SU-DHL-6 (cell line): ENCODE measurements around the gene PRM3.
A peak's percentile ranks its signal among the peaks of the same experiment; 100 is the strongest.

Experiments used
- H2AFZ ChIP-seq: fragments of 200-600 bp; sonication (generic); 2 replicates; pipeline ENCODE4 v1.6.1; 2014; ENCODE audit warnings: low read depth, mild to moderate bottlenecking, moderate library complexity, mixed read lengths, antibody characterized with exemption, low read length; ENCODE audit not compliant: severe bottlenecking
- H3F3A ChIP-seq: fragments of 200-600 bp; shearing (Covaris generic); 2 replicates; pipeline ENCODE4 v1.6.0; 2016; ENCODE audit warnings: antibody characterized with exemption, mild to moderate bottlenecking; ENCODE audit not compliant: insufficient read depth
- H3K27ac ChIP-seq: fragments of 200-600 bp; sonication (generic); 2 replicates; pipeline ENCODE4 v1.5.1; 2016; ENCODE audit warnings: low read depth, mild to moderate bottlenecking, low read length, moderate library complexity, mixed read lengths
- H3K27me3 ChIP-seq: fragments of 200-600 bp; sonication (generic), shearing (Covaris generic); 2 replicates; pipeline ENCODE4 v1.6.0; 2014; ENCODE audit warnings: mild to moderate bottlenecking, low read length
- H3K36me3 ChIP-seq: fragments of 200-600 bp; sonication (generic); 2 replicates; pipeline ENCODE4 v1.6.1; 2014; ENCODE audit warnings: mild to moderate bottlenecking, low read length, mixed read lengths
- H3K4me2 ChIP-seq: fragments of 300-600, 200-600 bp; shearing (Covaris generic), sonication (generic); 2 replicates; pipeline ENCODE4 v1.6.0; 2014; ENCODE audit warnings: low read length, low read depth, mild to moderate bottlenecking; ENCODE audit not compliant: poor library complexity, severe bottlenecking
- H3K4me3 ChIP-seq: fragments of 200-600 bp; sonication (generic); 2 replicates; pipeline ENCODE4 v1.5.1; 2014; ENCODE audit warnings: antibody characterized with exemption, low read length, mild to moderate bottlenecking, mixed read lengths; ENCODE audit not compliant: insufficient read depth, poor library complexity, severe bottlenecking
- H3K79me2 ChIP-seq: fragments of 200-600 bp; sonication (generic); 2 replicates; pipeline ENCODE4 v1.6.1; 2014; ENCODE audit warnings: mild to moderate bottlenecking, low read length, moderate library complexity; ENCODE audit not compliant: insufficient read depth
- H3K9ac ChIP-seq: fragments of 200-600 bp; sonication (generic); 2 replicates; pipeline ENCODE4 v1.7.0; 2014; ENCODE audit warnings: mild to moderate bottlenecking, low read length
- H3K9me2 ChIP-seq: fragments of 200-600 bp; sonication (generic); replicated peaks from 2 replicates; pipeline ENCODE4 v1.6.1; 2014; ENCODE audit warnings: low read length; ENCODE audit not compliant: insufficient read depth
- H3K9me3 ChIP-seq: fragments of 200-600 bp; sonication (generic); 2 replicates; pipeline ENCODE4 v1.6.1; 2014; ENCODE audit warnings: low read length, mixed read lengths; ENCODE audit not compliant: insufficient read depth
- H4K20me1 ChIP-seq: fragments of 200-600 bp; sonication (generic); 2 replicates; pipeline ENCODE4 v1.6.1; 2014; ENCODE audit warnings: low read depth, mild to moderate bottlenecking, antibody characterized with exemption, low read length, moderate library complexity, mixed read lengths
- EZH2phosphoT487 ChIP-seq: fragments of 200-600 bp; sonication (generic), shearing (Covaris generic); conservative IDR thresholded peaks from 2 replicates; pipeline ENCODE4 v1.6.1; 2018; ENCODE audit warnings: mild to moderate bottlenecking, antibody characterized with exemption, low read length, moderate library complexity, mixed read lengths
- TF ChIP-seq, protein P1 (sequence below): fragments of 200-600 bp; sonication (generic); IDR thresholded peaks from one replicate; pipeline ENCODE4 v1.5.1; 2017; ENCODE audit warnings: antibody characterized with exemption, mild to moderate bottlenecking, low read length, moderate library complexity; ENCODE audit not compliant: insufficient read depth, poor library complexity, severe bottlenecking

The PRM3 gene

DNA sequence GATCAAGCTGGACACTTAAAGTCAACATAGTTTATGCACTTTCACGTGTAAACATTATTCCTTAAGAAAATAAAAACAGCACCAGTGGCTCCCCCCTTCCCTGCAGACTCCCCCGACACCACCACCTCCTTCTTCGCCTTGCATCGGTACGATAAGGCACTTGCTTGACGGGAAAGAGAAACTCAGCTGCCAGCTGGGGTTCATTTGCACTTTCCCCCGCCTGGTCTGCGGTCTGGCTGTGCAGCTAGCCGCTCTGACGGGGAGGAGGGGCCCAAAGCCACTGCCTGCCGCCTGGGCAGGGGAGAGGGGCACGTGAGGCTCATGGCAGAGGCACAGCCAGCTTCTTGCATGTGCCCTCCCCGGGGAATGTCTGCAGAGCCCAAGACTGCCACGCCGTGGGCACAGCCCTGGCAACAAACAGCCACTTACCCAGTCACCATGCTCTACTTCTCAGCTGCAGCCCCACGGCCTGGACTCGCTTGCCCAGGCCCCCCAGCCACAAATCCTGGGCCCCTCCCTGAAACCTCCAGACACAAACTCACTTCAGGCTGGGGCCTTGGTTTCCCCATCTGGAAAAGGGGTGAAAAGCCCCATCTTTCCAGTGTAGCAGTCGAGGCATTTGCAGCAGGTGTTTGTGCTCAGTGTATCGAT, 24.2 kb upstream of the PRM3 start:
- Histone ChIP-seq H2AFZ (peak overlapping the region; percentile 83), H3K9me3 (no peaks in the 10 kb centered on the region), H3K36me3 (no peaks in the 10 kb centered on the region), H3K9ac (peak overlapping the region; percentile 51), H3K9me2 (no peaks in the 10 kb centered on the region), H3K27me3 (no peaks in the 10 kb centered on the region), H3K4me2 (peak overlapping the region; percentile 66), H3K4me3 (peak overlapping the region; percentile 15), H3F3A (peaks cover 42% of the 10 kb centered on the region), H3K27ac (peak overlapping the region; percentile 96), H4K20me1 (no peaks in the 10 kb centered on the region), H3K79me2 (no peaks in the 10 kb centered on the region)
- TF ChIP-seq EZH2phosphoT487: no peak
- TF ChIP-seq, protein P1, sequence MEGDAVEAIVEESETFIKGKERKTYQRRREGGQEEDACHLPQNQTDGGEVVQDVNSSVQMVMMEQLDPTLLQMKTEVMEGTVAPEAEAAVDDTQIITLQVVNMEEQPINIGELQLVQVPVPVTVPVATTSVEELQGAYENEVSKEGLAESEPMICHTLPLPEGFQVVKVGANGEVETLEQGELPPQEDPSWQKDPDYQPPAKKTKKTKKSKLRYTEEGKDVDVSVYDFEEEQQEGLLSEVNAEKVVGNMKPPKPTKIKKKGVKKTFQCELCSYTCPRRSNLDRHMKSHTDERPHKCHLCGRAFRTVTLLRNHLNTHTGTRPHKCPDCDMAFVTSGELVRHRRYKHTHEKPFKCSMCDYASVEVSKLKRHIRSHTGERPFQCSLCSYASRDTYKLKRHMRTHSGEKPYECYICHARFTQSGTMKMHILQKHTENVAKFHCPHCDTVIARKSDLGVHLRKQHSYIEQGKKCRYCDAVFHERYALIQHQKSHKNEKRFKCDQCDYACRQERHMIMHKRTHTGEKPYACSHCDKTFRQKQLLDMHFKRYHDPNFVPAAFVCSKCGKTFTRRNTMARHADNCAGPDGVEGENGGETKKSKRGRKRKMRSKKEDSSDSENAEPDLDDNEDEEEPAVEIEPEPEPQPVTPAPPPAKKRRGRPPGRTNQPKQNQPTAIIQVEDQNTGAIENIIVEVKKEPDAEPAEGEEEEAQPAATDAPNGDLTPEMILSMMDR: no peak

DNA sequence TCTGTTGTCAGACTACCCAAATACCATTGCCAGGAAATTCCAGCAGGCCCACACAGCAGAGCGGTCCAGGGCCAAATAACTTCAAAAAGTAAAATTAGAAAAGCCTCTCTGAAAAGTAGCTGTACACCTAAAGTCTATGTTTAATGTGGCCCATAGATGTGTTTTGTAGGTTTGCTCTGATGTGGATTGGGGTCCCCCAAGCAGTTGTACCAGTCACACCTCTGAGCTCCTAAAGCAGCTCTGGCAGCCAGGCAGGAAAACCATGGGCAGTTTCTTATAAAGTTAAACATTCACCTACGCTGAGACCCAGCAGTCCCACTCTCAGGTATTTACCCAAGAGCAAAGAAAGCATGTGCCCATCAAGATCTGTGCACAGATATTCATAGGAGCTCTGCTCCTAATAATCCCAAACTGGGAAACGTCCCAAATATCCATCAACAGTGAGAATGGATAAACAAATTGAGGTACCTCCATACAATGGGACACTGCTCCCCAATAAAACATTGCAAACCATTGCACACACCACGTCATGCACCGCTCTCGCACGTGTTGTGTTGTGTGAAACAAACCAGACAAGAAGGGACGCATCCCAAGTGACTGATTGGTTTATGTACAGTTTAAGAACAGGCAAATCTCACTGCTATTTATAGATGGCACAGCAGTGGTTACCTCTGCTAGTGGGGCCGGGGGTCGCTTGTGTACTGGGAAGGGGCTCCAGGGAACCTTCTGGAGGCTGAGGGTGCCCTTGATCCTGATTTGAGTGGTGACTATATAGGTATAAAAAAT, 23.5 kb upstream of the PRM3 start:
- Histone ChIP-seq H3K9me2 (no peaks in the 10 kb centered on the region), H3K4me3 (no peak overlapping the region), H3K9me3 (no peaks in the 10 kb centered on the region), H3F3A (peaks cover 42% of the 10 kb centered on the region), H3K27me3 (no peaks in the 10 kb centered on the region), H3K9ac (peak overlapping the region; percentile 11), H3K36me3 (no peaks in the 10 kb centered on the region), H4K20me1 (no peaks in the 10 kb centered on the region), H3K4me2 (peak overlapping the region; percentile 38), H2AFZ (no peak overlapping the region), H3K79me2 (no peaks in the 10 kb centered on the region), H3K27ac (peak overlapping the region; percentile 96)
- TF ChIP-seq, protein P1: no peak
- no peak for TF ChIP-seq EZH2phosphoT487

DNA sequence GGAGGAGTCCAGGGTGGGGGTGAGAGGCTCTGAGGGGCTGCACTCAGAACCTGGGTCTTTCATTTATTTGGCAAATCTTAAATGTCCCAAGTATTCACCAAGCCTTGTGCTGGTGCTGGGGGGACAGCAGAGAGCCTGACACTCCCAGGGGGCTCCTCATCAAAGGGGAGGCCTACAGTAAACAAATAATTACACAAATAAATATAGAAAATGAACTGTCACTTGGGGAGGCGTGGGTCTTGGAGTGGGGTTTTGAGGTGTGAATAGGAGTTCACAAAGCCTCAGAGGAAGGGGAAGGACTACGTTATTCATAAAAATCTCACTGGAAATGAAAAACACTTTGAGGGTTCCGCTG, 22.9 kb upstream of the PRM3 start:
- Histone ChIP-seq H3K27me3 (no peaks in the 10 kb centered on the region), H3K9me2 (no peaks in the 10 kb centered on the region), H3K4me3 (no peak overlapping the region), H3K36me3 (no peaks in the 10 kb centered on the region), H4K20me1 (no peaks in the 10 kb centered on the region), H3K9me3 (no peaks in the 10 kb centered on the region), H2AFZ (no peak overlapping the region), H3K4me2 (peak overlapping the region; percentile 38), H3K79me2 (no peaks in the 10 kb centered on the region), H3K27ac (peak overlapping the region; percentile 96), H3F3A (peaks cover 42% of the 10 kb centered on the region), H3K9ac (peak overlapping the region; percentile 11)
- TF ChIP-seq EZH2phosphoT487: no peak
- TF ChIP-seq, protein P1: no peak
